Measurements from ENCODE around the gene KRT4. TPM values are rescaled to one million over a fixed set of nuclear protein-coding genes. Genes with fewer than 3 reads are reported as not detected.

The KRT4 gene
- total RNA-seq, 1 donor from 2014 or later, result not detected

DNA sequence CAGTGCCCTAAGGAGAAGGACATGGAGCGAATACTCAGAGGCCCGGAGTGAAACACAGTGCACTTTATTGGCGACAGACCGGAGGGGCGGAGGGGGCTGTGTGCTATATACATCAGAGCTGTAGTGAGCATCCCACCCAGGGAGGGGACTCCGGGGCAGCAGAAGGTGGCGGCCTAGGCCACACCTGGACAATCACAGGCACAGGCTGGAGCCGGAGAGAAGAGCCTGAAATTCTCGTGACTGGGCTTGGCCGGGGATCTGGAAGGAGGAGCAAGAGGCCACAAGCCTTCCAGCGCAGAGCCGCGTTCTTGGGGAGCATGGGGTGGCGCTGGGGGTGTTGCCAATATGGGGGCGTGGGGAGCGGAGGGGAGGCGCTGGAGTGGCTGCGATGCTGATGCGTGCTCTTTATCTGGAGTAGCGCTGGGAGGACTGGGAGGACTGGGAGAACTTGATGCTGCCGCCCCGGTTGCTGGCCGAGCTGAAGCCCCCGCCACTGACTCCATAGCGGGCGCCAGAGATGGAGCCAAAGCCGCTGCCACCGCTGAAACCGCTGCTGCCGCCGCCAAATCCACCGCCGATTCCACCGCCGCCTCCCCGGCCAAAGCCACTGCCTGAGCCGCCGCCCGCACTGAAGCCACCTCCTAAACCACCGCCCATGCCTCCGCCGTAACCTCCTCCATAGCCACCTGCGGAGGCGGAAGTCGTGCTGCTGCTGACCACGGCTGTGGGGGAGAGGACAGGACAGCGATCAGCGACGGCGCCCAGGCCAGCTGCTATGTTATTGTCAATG, 24.1 kb downstream of the KRT4 start:
- Mint-ChIP-seq H3K27ac (ENCODE audit: unreplicated experiment) (no peak overlapping the region), H3K9me3 (no peaks in the 10 kb centered on the region), H3K4me3 (no peak overlapping the region), H3K36me3 (ENCODE audit: low read depth) (no peaks in the 10 kb centered on the region), H3K4me1 (no peaks in the 10 kb centered on the region), H3K27me3 (ENCODE audit: low read depth) (peaks cover 10% of the 10 kb centered on the region)
- no peak for TF ChIP-seq CTCF (conservative IDR thresholded peaks at IDR 0.05)
- no peak for DNase-seq (ENCODE audit: low read depth, low spot score)

- DNase-seq (ENCODE audit: low read depth, low spot score), result no peak
- Mint-ChIP-seq H3K27ac (ENCODE audit: unreplicated experiment) (no peak overlapping the region), H3K4me1 (no peaks in the 10 kb centered on the region), H3K9me3 (no peaks in the 10 kb centered on the region), H3K36me3 (ENCODE audit: low read depth) (no peaks in the 10 kb centered on the region), H3K4me3 (no peak overlapping the region), H3K27me3 (ENCODE audit: low read depth) (peaks cover 11% of the 10 kb centered on the region)
- TF ChIP-seq CTCF (conservative IDR thresholded peaks at IDR 0.05), result no peak
Measured at GRCh38 chr12:52788876-52789636, 24.9 kb downstream of the KRT4 start.

- Mint-ChIP-seq H3K4me3 (no peak overlapping the region), H3K27me3 (ENCODE audit: low read depth) (peaks cover 14% of the 10 kb centered on the region), H3K27ac (ENCODE audit: unreplicated experiment) (no peak overlapping the region), H3K4me1 (no peaks in the 10 kb centered on the region), H3K9me3 (no peaks in the 10 kb centered on the region), H3K36me3 (ENCODE audit: low read depth) (no peaks in the 10 kb centered on the region)
- no peak for TF ChIP-seq CTCF (conservative IDR thresholded peaks at IDR 0.05)
- DNase-seq (ENCODE audit: low read depth, low spot score), result no peak
Measured at GRCh38 chr12:52788192-52788875, 25.6 kb downstream of the KRT4 start.

GRCh38 chr12:52787324-52788191, 26.4 kb downstream of the KRT4 start:
- no peaks in the 10 kb centered on the region for H3K4me1 Mint-ChIP-seq
- no peak overlapping the region for H3K4me3 Mint-ChIP-seq
- H3K27ac Mint-ChIP-seq (ENCODE audit: unreplicated experiment), result no peak overlapping the region
- TF ChIP-seq CTCF (conservative IDR thresholded peaks at IDR 0.05), result no peak
- H3K36me3 Mint-ChIP-seq (ENCODE audit: low read depth), result no peaks in the 10 kb centered on the region
- peaks cover 15% of the 10 kb centered on the region for H3K27me3 Mint-ChIP-seq (ENCODE audit: low read depth)
- no peaks in the 10 kb centered on the region for H3K9me3 Mint-ChIP-seq
- DNase-seq (ENCODE audit: low read depth, low spot score), result no peak

- Mint-ChIP-seq H3K4me1 (no peaks in the 10 kb centered on the region), H3K4me3 (no peak overlapping the region), H3K27ac (ENCODE audit: unreplicated experiment) (no peak overlapping the region), H3K9me3 (no peaks in the 10 kb centered on the region), H3K27me3 (ENCODE audit: low read depth) (peaks cover 34% of the 10 kb centered on the region), H3K36me3 (ENCODE audit: low read depth) (no peaks in the 10 kb centered on the region)
- TF ChIP-seq CTCF (conservative IDR thresholded peaks at IDR 0.05), result no peak
- DNase-seq (ENCODE audit: low read depth, low spot score), result no peak
Measured at GRCh38 chr12:52784909-52785308, 29.0 kb downstream of the KRT4 start.
